GM23248 (cell line): ENCODE measurements around the gene SCO2. TPM values are rescaled to one million over a fixed set of nuclear protein-coding genes. Genes with fewer than 3 reads are reported as not detected.

Source experiments
- DNase-seq: peaks from one replicate; pipeline ENCODE4 v3.0.0-alpha.2; 2015
- H2AFZ ChIP-seq: fragments of 200-600 bp; sonication (generic); 2 replicates; pipeline ENCODE4 v1.6.1; 2016; ENCODE audit warnings: antibody characterized with exemption
- H3F3A ChIP-seq: fragments of 200-600 bp; sonication (generic); 2 replicates; pipeline ENCODE4 v1.6.1; 2016; ENCODE audit warnings: mild to moderate bottlenecking, antibody characterized with exemption, mixed run types; ENCODE audit not compliant: insufficient read depth
- H3K27ac ChIP-seq: fragments of 200-600 bp; sonication (generic); 2 replicates; pipeline ENCODE4 v1.5.1; 2016; ENCODE audit warnings: mild to moderate bottlenecking
- H3K27me3 ChIP-seq: fragments of 200-600 bp; sonication (generic); replicated peaks from 2 replicates; pipeline ENCODE4 v1.6.1; 2016; ENCODE audit warnings: mild to moderate bottlenecking; ENCODE audit not compliant: insufficient read depth
- H3K36me3 ChIP-seq: fragments of 200-600 bp; sonication (generic); 2 replicates; pipeline ENCODE4 v1.6.1; 2016; ENCODE audit warnings: low read depth, mild to moderate bottlenecking
- H3K4me1 ChIP-seq: fragments of 200-600 bp; sonication (generic); 2 replicates; pipeline ENCODE4 v1.6.1; 2016; ENCODE audit warnings: mild to moderate bottlenecking; ENCODE audit not compliant: insufficient read depth
- H3K4me2 ChIP-seq: fragments of 200-600 bp; sonication (generic); one replicate; pipeline ENCODE4 v1.6.1; 2016; ENCODE audit warnings: mild to moderate bottlenecking; ENCODE audit not compliant: unreplicated experiment
- H3K4me3 ChIP-seq: fragments of 200-600 bp; sonication (generic); 2 replicates; pipeline ENCODE4 v1.5.1; 2016; ENCODE audit warnings: mild to moderate bottlenecking
- H3K79me2 ChIP-seq: fragments of 200-600 bp; sonication (generic); 2 replicates; pipeline ENCODE4 v1.6.1; 2016; ENCODE audit warnings: mild to moderate bottlenecking; ENCODE audit not compliant: insufficient read depth
- H3K9ac ChIP-seq: fragments of 200-600 bp; sonication (generic); 2 replicates; pipeline ENCODE4 v1.6.1; 2016; ENCODE audit warnings: mild to moderate bottlenecking
- H3K9me2 ChIP-seq: fragments of 200-600 bp; sonication (generic); 2 replicates; pipeline ENCODE4 v1.6.1; 2016; ENCODE audit warnings: mixed run types, mild to moderate bottlenecking, moderate library complexity; ENCODE audit not compliant: insufficient read depth
- H3K9me3 ChIP-seq: fragments of 200-600 bp; sonication (generic); one replicate; pipeline ENCODE4 v1.6.1; 2017; ENCODE audit warnings: low read depth
- H4K20me1 ChIP-seq: fragments of 200-600 bp; sonication (generic); 2 replicates; pipeline ENCODE4 v1.6.0; 2016; ENCODE audit not compliant: insufficient read depth
- EZH2 ChIP-seq: fragments of 200-600 bp; sonication (generic); IDR thresholded peaks from 2 replicates; pipeline ENCODE4 v1.6.1; 2018; ENCODE audit warnings: antibody characterized with exemption, mild to moderate bottlenecking; ENCODE audit not compliant: insufficient read depth, poor library complexity, severe bottlenecking
- EZH2phosphoT487 ChIP-seq: fragments of 200-600 bp; sonication (generic); IDR thresholded peaks from 2 replicates; pipeline ENCODE4 v1.6.1; 2018; ENCODE audit warnings: antibody characterized with exemption, moderate library complexity, mild to moderate bottlenecking, low read depth; ENCODE audit not compliant: insufficient read depth
- WGBS, 2 experiments: methylation state at CpG; one replicate each; pipeline ENCODE4 v1.1.6; 2015 to 2017; ENCODE audit warnings: low lambda C conversion rate in 2 of 2, low coverage in 1 of 2; ENCODE audit errors: missing lambda C conversion rate in 2 of 2; 5-methylcytosine and 5-hydroxymethylcytosine counted together
- in situ Hi-C: fragments of 300-500 bp; cut with MboI; formaldehyde crosslinking; loops from 2 replicates; pipeline ENCODE4 v1.15.0; 2020
- polyA plus RNA-seq: library from polyadenylated mRNA; unstranded; fragments of >200 nt; fragmentation: Nextera tagmentation; extraction: Ambion mirVana; gene quantifications from 2 replicates; pipeline ENCODE4 v1.2.1, GENCODE V29; 2016
- total RNA-seq: library from RNA; depleted of rRNA; stranded (reverse); fragments of >200 nt; shearing (Covaris generic); gene quantifications from 2 replicates; pipeline ENCODE4 v1.2.3, GENCODE V29; 2014

SCO2 gene
- total and polyA plus RNA-seq, 2 experiments from 2014 or later, result 8.4 to 11.0 TPM

- H3K4me1 ChIP-seq, result no peaks in the 10 kb centered on the region
- no peak overlapping the region for H2AFZ ChIP-seq
- H3K36me3 ChIP-seq, result 0 out of 2 replicates have a peak, but pooled peaks cover 6% of the 10 kb centered on the region
- no peak for TF ChIP-seq EZH2
- no peak for TF ChIP-seq EZH2phosphoT487
- H3K9ac ChIP-seq, result no peak overlapping the region
- H3K27me3 ChIP-seq, result no peaks in the 10 kb centered on the region
- peaks cover 16% of the 10 kb centered on the region for H3K79me2 ChIP-seq
- H3K9me3 ChIP-seq, result no peaks in the 10 kb centered on the region
- H3K4me2 ChIP-seq, result no peak overlapping the region
- 91 to 95% methylated on average over 18 of the region's 18 CpGs for WGBS, 2 experiments
- no peaks in the 10 kb centered on the region for H4K20me1 ChIP-seq
- no peaks in the 10 kb centered on the region for H3K9me2 ChIP-seq
- in situ Hi-C loops, result no loop called here
- no peak for DNase-seq
- no peak overlapping the region for H3K4me3 ChIP-seq
- no peak overlapping the region for H3K27ac ChIP-seq
- peaks cover 21% of the 10 kb centered on the region for H3F3A ChIP-seq
These were observed 2.7 kb upstream of the SCO2 start for GRCh38 chr22:50527921-50528681.

GRCh38 chr22:50526834-50527801, 1.7 kb upstream of the SCO2 start:
- DNase-seq, result no peak
- TF ChIP-seq EZH2 (no peak), EZH2phosphoT487 (no peak)
- WGBS, 2 experiments, result 37 to 44% methylated on average over 25 to 29 of the region's 29 CpGs
- peaks cover 16% of the 10 kb centered on the region; the same call in 1 of the 2 replicates for H3F3A ChIP-seq
- no peaks in the 10 kb centered on the region for H3K9me3 ChIP-seq
- no peaks in the 10 kb centered on the region for H4K20me1 ChIP-seq
- H3K4me2 ChIP-seq, result peak overlapping the region; percentile 77
- H3K9me2 ChIP-seq, result no peaks in the 10 kb centered on the region
- H3K9ac ChIP-seq, result peak overlapping the region; percentile 85
- H3K36me3 ChIP-seq, result 0 out of 2 replicates have a peak, but pooled peaks cover 6% of the 10 kb centered on the region
- peak overlapping the region; percentile 77 for H3K4me3 ChIP-seq
- H2AFZ ChIP-seq, result peak overlapping the region; percentile 47
- H3K27ac ChIP-seq, result peak overlapping the region; percentile 84
- in situ Hi-C loops, result no loop called here
- no peaks in the 10 kb centered on the region for H3K27me3 ChIP-seq
- peaks cover 26% of the 10 kb centered on the region for H3K79me2 ChIP-seq
- no peaks in the 10 kb centered on the region for H3K4me1 ChIP-seq

- Histone ChIP-seq H3K4me2 (peak overlapping the region; percentile 77), H3K4me3 (peak overlapping the region; percentile 77), H3K9me3 (no peaks in the 10 kb centered on the region), H3K4me1 (no peaks in the 10 kb centered on the region), H3K27ac (peak overlapping the region; percentile 84), H4K20me1 (no peaks in the 10 kb centered on the region), H3K36me3 (0 out of 2 replicates have a peak, but pooled peaks cover 6% of the 10 kb centered on the region), H3K9ac (peak overlapping the region; percentile 85), H3K9me2 (no peaks in the 10 kb centered on the region), H2AFZ (peak overlapping the region; percentile 47), H3K79me2 (peaks cover 34% of the 10 kb centered on the region), H3F3A (peaks cover 16% of the 10 kb centered on the region; the same call in 1 of the 2 replicates), H3K27me3 (no peaks in the 10 kb centered on the region)
- WGBS, 2 experiments, result 1% methylated on average over 23 to 35 of the region's 77 CpGs
- DNase-seq, result peak; percentile 79
- TF ChIP-seq EZH2 (no peak), EZH2phosphoT487 (no peak)
- in situ Hi-C loops, result no loop called here
These were observed 873 bp upstream of the SCO2 start for GRCh38 chr22:50526108-50526833.

- peak overlapping the region; percentile 85 for H3K9ac ChIP-seq
- no peaks in the 10 kb centered on the region for H3K27me3 ChIP-seq
- 2 to 3% methylated on average over 9 to 16 of the region's 33 CpGs for WGBS, 2 experiments
These were observed 385 bp upstream of the SCO2 start for GRCh38 chr22:50525858-50526107.

More at GRCh38 chr22:50525858-50526107, 385 bp upstream of the SCO2 start:
- Histone ChIP-seq H3K36me3 (0 out of 2 replicates have a peak, but pooled peaks cover 6% of the 10 kb centered on the region), H2AFZ (peak overlapping the region; percentile 47), H4K20me1 (no peaks in the 10 kb centered on the region), H3K9me3 (no peaks in the 10 kb centered on the region), H3K4me1 (no peaks in the 10 kb centered on the region), H3K79me2 (peaks cover 34% of the 10 kb centered on the region), H3K4me2 (peak overlapping the region; percentile 77), H3K4me3 (peak overlapping the region; percentile 77), H3K27ac (peak overlapping the region; percentile 84), H3K9me2 (no peaks in the 10 kb centered on the region), H3F3A (peaks cover 16% of the 10 kb centered on the region; the same call in 1 of the 2 replicates)
- TF ChIP-seq EZH2phosphoT487 (no peak), EZH2 (no peak)
- in situ Hi-C loops, result no loop called here
- no peak for DNase-seq
